Stimulated activated CD4-positive, alpha-beta T cell treated with anti-CD3 and anti-CD28 coated beads, Interleukin-2, amount 100 ng/mL, for 4 hours (primary cell): Measurements from ENCODE around the gene EHMT2.
A peak's percentile ranks its signal among the peaks of the same experiment; 100 is the strongest.
"Not testable (repeated sequence)": the region's sequence is repeated elsewhere in the genome, so short reads cannot be mapped to it uniquely, and the experiment has no call there.

Source experiments
- DNase-seq: peaks from one replicate; pipeline ENCODE4 v3.0.0-alpha.2; 2020; ENCODE audit warnings: low read depth

EHMT2 gene

GRCh38 chr6:31915351-31915750 is 17.9 kb upstream of the EHMT2 start:
- DNase-seq = no peak

- DNase-seq = no peak
Measured at GRCh38 chr6:31911826-31912585, 14.5 kb upstream of the EHMT2 start.

- not testable (repeated sequence) for DNase-seq
Measured at GRCh38 chr6:31909298-31909697, 11.8 kb upstream of the EHMT2 start.

- no peak for DNase-seq
Measured at GRCh38 chr6:31908791-31909190, 11.3 kb upstream of the EHMT2 start.

- not testable (repeated sequence) for DNase-seq
Measured at GRCh38 chr6:31908255-31908654, 10.8 kb upstream of the EHMT2 start.

- DNase-seq = no peak
Measured at GRCh38 chr6:31907158-31907813, 9.8 kb upstream of the EHMT2 start.

GRCh38 chr6:31906727-31907126 is 9.2 kb upstream of the EHMT2 start:
- not testable (repeated sequence) for DNase-seq

- DNase-seq = no peak
Measured at GRCh38 chr6:31906122-31906521, 8.6 kb upstream of the EHMT2 start.

GRCh38 chr6:31905041-31905440 is 7.5 kb upstream of the EHMT2 start:
- DNase-seq = no peak

GRCh38 chr6:31903957-31904356 is 6.5 kb upstream of the EHMT2 start:
- DNase-seq = no peak

- peak; percentile 79 for DNase-seq
Measured at GRCh38 chr6:31901953-31902643, 4.6 kb upstream of the EHMT2 start, which contains the start of gene ZBTB12. TSS of gene ZBTB12 (minus strand) at chr6:31902086. CDS start at chr6:31901305, 781 bp downstream.

GRCh38 chr6:31901415-31901952 is 4.0 kb upstream of the EHMT2 start:
- peak; percentile 64 for DNase-seq

GRCh38 chr6:31900917-31901414 is 3.5 kb upstream of the EHMT2 start:
- DNase-seq = no peak

GRCh38 chr6:31899882-31900722 is 2.6 kb upstream of the EHMT2 start:
- DNase-seq = no peak

- no peak for DNase-seq
Measured at GRCh38 chr6:31899215-31899614, 1.7 kb upstream of the EHMT2 start.

GRCh38 chr6:31898383-31899011 is 999 bp upstream of the EHMT2 start:
- no peak for DNase-seq

- DNase-seq = no peak
Measured at GRCh38 chr6:31896856-31897611, 464 bp downstream of the EHMT2 start.

- no peak for DNase-seq
Measured at GRCh38 chr6:31896493-31896855, 1.0 kb downstream of the EHMT2 start.

- no peak for DNase-seq
Measured at GRCh38 chr6:31892821-31893220, 4.7 kb downstream of the EHMT2 start.

GRCh38 chr6:31889331-31889972 is 8.0 kb downstream of the EHMT2 start:
- DNase-seq = no peak
